GM19395 (cell line): ENCODE measurements around the gene NRXN3.
"Not testable (repeated sequence)": the region's sequence is repeated elsewhere in the genome, so short reads cannot be mapped to it uniquely, and the experiment has no call there.

Source experiments
- ATAC-seq: cut with Tn5 transposase; IDR thresholded peaks from one replicate; pipeline ENCODE4 v1.9.1; 2021; ENCODE audit warnings: mild to moderate bottlenecking, moderate library complexity; ENCODE audit not compliant: unreplicated experiment

NRXN3 gene

DNA sequence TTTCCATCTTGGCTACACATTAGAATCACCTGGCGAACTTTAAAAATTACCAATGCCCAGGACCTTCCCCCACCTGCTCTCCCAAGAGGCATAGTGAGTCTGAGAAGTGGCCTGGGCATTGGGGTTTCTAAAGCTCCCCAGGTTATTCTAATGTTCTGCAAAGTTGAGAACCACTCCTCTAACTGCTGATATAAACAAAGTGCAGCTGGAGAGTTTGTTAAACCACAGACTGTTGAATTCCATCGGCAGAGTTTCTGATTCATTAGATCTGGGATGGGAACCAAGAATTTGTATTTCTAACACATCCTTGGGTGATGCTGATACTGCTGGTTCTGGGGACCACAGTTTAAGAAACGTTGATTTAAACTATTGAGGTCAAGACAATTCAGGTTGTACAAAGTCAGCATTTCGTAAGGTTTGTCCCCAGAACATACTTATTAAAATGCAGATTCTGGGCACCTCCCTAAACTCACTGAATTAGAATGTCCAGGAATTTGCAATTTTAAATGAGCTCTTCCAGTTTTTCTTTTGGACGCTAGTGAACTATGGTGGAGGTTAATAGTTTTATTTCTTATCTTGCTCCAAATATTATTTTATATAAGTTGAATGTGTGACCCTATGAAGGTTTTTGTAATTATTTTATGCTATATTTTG lies 309.1 kb downstream of the NRXN3 start:
- no peak for ATAC-seq

DNA sequence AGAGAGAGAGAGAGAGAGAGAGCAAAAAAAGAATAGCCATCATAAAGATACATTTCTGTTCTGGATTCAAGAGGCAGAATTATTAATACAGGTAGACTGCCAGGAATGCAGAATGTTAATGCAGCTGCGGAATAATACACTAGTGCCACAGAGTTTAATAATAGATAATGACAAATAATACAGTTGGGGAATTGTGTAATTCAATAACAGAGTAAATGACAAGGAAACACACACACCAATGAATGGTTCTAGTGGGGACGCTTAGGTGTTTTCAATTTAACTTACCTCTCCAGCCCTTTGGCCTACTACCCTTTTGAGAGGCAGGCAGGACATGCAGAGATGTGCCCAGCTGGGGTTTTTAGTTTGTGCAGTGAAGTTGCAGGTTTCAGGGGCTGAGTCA lies 313.9 kb downstream of the NRXN3 start:
- no peak for ATAC-seq

GRCh38 chr14:78486081-78486480 lies 315.9 kb downstream of the NRXN3 start:
- ATAC-seq = no peak

- no peak for ATAC-seq
These were observed 316.4 kb downstream of the NRXN3 start for GRCh38 chr14:78486621-78487020.

DNA sequence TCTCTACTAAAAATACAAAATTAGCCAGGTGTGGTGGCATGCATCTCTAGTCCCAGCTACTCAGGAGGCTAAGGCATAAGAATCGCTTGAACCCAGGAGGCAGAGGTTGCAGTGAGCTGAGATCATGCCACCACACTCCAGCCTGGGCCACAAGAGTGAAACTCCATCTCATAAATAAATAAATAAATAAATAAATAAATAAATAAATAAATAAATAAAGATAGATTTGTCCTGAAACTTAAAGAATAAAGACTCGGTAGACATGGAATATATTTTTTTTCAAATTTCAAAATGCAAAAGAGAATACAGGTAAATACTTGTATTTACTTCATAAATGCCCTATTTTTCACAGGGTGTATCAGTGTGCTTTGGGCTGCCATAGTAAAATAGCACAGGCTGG lies 317.4 kb downstream of the NRXN3 start:
- ATAC-seq = not testable (repeated sequence)

- ATAC-seq = no peak
These were observed 318.8 kb downstream of the NRXN3 start for GRCh38 chr14:78488938-78489337.

DNA sequence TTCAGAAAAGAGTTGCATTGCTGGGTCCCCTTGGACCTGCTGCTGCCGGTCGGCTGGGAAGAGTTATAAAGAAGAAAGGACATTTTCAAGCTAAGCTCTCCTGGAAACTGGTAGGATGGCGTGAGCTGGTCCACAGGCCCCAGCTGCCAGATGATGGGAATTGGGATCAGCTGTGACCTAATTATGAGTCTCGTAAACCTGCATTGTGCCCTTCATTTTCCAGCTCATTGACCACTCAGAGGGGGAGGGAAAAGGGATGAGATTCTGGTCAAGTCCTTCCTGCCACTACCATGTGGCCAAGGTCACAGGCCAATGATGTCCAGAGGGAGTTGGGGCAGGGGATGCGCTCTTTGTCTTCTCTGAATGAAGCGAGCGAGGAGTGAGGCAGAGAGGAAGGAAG lies 320.9 kb downstream of the NRXN3 start:
- ATAC-seq = no peak

GRCh38 chr14:78498062-78498595 lies 328.0 kb downstream of the NRXN3 start:
- no peak for ATAC-seq

DNA sequence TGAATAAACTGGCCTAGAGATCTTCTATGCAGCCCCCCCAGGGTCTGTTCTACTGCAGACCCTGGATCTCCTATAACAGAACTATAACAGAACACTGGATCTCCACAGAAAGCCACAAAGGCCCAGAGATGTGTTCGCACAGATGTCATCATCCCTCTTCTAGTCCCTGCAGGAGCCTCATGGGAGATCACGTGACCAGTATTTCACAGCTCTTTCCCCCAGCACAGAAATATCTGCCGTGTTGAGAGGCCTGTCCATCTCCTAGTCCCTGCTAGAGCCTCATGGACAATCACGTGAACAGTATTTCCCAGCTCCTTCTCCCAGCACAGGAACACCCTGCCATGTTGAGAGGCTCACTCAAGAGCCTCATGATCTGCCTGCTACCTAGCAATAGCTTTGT lies 331.7 kb downstream of the NRXN3 start:
- no peak for ATAC-seq

- no peak for ATAC-seq
These were observed 337.9 kb downstream of the NRXN3 start for GRCh38 chr14:78508023-78508422.

- ATAC-seq = no peak
These were observed 339.3 kb downstream of the NRXN3 start for GRCh38 chr14:78509516-78509915.

- ATAC-seq = no peak
These were observed 341.8 kb downstream of the NRXN3 start for GRCh38 chr14:78512021-78512420.

- no peak for ATAC-seq
These were observed 349.7 kb downstream of the NRXN3 start for GRCh38 chr14:78519863-78520262.

DNA sequence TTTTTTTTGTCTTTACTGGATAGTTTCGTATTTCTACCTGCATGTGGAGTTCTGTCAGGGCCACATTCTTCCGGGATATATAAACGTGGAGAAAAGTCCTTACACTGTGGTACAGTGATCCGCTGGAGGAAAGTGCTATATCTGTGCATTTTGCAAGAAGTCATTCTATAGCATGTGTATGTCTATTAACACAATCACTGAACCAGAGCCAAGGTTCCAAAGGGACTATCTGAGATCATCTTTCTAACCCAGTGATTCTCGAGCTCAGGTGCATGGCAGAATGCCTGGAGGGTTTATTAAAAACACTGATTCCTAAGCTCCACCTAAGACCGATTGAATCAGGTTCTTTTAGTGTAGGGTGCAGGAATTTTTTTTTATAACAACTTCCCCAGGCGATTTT lies 354.0 kb downstream of the NRXN3 start:
- ATAC-seq = no peak

DNA sequence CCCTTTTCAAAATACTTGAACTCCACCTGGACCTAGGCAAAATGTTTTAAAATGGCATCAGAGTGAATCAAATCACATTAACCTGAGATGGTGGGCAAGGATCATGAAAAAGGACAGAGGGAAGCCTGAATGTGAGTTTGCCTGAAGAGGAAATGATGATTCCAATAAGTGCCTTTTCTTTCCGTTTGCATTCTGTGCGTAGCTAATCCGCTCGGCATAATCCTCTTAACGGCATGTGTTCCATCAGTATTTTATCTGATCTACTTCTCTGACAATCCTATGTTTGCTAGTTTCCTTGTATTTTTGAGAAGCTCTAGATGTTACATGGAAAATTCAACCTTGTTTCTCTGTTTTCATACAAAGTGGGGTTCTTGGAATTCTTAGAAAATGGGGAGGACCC lies 354.6 kb downstream of the NRXN3 start:
- ATAC-seq = no peak

DNA sequence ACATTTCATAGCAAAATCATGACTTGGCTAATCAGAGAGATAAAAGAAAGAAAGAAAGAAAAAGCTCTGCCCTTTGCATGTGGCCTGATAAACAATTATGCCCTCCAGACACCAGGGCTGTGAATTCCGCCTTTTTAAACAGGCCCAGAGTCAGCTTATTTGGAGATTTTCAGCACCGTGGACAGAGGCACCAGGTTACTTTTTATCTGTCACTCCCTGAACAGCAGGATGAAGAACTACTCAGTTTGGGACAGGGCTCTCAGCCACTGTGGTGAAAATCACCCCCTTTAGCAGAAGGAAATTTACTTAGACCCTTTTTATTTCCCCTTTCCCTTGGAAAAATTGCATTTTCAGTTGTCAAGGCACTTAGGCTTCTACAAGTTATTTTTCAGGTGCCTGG lies 359.9 kb downstream of the NRXN3 start:
- ATAC-seq = no peak

DNA sequence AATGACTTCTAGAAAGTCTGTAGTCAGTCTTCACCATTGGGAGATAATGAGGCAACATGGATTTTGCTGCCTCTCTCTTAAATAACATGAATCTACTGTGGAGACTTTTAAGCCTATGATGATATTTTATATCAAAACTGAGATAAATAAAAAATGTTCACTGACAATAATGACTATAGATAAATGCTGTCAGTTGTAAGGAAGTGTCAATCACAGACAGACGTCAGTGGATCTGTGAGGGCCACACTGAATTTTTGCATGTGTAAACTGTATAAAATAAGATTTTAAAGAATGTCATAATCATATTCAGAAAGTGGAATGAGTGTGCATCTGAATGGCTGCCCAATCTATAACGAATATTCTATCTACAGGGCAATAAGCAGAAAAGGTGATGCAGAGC lies 364.0 kb downstream of the NRXN3 start:
- no peak for ATAC-seq

- ATAC-seq = no peak
These were observed 364.9 kb downstream of the NRXN3 start for GRCh38 chr14:78535041-78535440.

DNA sequence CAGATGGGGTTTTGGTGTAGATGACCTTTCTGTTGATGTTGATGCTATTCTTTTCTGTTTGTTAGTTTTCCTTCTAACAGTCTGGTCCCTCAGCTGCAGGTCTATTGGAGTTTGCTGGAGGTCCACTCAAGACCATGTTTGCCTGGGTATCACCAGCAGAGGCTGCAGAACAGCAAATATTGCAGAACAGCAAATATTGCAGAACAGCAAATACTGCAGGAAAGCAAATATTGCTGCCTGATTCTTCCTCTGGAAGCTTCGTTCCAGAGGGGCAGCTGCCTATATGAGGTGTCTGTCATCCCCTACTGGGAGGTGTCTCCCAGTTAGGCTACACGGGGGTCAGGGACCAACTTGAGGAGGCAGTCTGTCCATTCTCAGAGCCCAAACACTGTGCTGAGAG lies 371.6 kb downstream of the NRXN3 start:
- ATAC-seq = not testable (repeated sequence)

DNA sequence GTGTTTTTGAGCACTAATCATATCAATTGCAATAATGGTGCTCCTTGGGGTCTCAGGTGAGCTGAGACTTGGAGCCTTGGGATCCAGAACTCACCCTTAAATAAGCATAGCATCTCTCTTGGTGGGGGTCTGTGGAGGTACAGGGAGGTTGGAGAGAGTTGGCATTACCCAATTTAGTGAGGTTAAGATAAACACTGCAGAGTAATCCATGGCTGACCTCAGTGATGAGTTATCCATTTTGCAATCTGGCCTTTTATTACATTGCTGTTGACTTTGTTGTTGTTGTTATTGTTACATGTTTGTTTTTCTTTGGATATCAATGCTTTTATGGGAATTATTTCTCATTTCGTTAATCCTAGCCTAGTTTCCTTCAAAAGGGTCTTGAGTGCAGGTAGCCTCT lies 373.3 kb downstream of the NRXN3 start:
- ATAC-seq = no peak

GRCh38 chr14:78561074-78561473 lies 390.9 kb downstream of the NRXN3 start:
- no peak for ATAC-seq

DNA sequence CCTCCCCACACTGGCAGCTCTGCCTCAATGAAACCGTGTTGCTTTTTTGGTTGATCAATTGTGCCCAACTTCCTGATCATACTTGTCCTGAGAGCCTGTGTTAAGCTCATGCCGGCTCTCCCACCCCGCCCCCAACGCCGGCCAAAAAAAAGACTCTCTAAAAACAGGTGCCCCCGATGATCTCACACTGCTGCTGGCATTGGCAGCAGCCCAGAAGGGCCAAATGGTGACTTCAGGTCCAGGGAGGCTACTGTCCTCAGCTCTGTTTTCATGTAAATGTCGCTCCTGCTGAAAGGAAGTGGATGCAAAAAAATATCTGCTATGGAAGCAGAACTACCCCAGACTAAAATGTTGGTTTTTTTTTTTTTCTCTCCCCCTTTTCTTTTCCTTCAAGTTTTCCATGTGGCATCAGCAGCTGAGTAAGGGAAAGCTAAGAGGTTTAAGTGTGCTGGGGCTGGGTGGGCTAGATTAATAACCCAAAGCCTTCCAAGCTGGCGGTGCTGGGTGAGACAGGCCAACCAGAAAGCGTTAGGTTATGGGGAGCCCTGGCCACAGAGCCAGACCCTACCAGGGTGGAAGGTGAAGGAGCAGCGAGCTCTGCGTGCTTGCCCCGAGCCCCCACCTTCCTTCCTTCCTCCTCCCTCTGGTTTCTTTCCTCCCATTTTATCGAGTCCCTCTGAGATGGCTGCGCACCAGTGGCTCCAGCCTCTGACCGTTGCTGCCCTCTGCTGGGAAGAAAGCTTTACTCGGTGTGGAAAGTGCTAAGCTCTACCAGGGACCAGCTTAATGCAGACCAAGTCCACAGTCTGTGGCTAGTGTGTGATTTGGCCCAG lies 396.1 kb downstream of the NRXN3 start:
- ATAC-seq = peak; percentile 98
